Choroid plexus epithelial cell (primary cell): ENCODE results near the gene SDC1.

Source experiments
- DNase-seq: peaks from one replicate; pipeline ENCODE4 v3.0.0-alpha.2; 2010; ENCODE audit warnings: low read depth
- H3K4me3 ChIP-seq: 2 replicates; pipeline ENCODE4 v1.5.1; 2011; ENCODE audit warnings: low read depth, mild to moderate bottlenecking, control low read depth, low read length, moderate library complexity
- CTCF ChIP-seq: conservative IDR thresholded peaks from 2 replicates; pipeline ENCODE4 v1.5.1; 2011; ENCODE audit warnings: low read depth, mild to moderate bottlenecking, control low read depth, inconsistent platforms, low read length, moderate library complexity

The SDC1 gene

GRCh38 chr2:20227894-20228505 lies 3.1 kb upstream of the SDC1 start:
- TF ChIP-seq CTCF = peak; percentile 9
- no peak overlapping the region for H3K4me3 ChIP-seq
- DNase-seq = no peak

GRCh38 chr2:20226152-20226545 lies 1.2 kb upstream of the SDC1 start:
- H3K4me3 ChIP-seq = no peak overlapping the region
- no peak for DNase-seq
- no peak for TF ChIP-seq CTCF

GRCh38 chr2:20225294-20226151 lies 593 bp upstream of the SDC1 start:
- DNase-seq = peak; percentile 57
- H3K4me3 ChIP-seq = peak overlapping the region; percentile 64
- TF ChIP-seq CTCF = peak; percentile 63

GRCh38 chr2:20224164-20224715 lies 690 bp downstream of the SDC1 start:
- H3K4me3 ChIP-seq = peak overlapping the region; percentile 64
- DNase-seq = no peak
- no peak for TF ChIP-seq CTCF

- H3K4me3 ChIP-seq = peak overlapping the region; percentile 64
- peak; percentile 55 for DNase-seq
- no peak for TF ChIP-seq CTCF
Observed at GRCh38 chr2:20223407-20224163, 1.3 kb downstream of the SDC1 start.

- no peak for TF ChIP-seq CTCF
- H3K4me3 ChIP-seq = peak overlapping the region; percentile 64
- DNase-seq = no peak
Observed at GRCh38 chr2:20222769-20223406, 2.0 kb downstream of the SDC1 start.
